Right ventricle myocardium superior (tissue), 1 donor: ENCODE data around the gene SLC23A2. TPM values are rescaled to one million over a fixed set of nuclear protein-coding genes. Genes with fewer than 3 reads are reported as not detected.
"Not testable (repeated sequence)": the region's sequence is repeated elsewhere in the genome, so short reads cannot be mapped to it uniquely, and the experiment has no call there.

Experiments
- ATAC-seq: fragments of 200-7000 bp; cut with Tn5 transposase; one replicate; pipeline ENCODE4 v1.9.1; 2020; ENCODE audit warnings: mild to moderate bottlenecking; ENCODE audit not compliant: poor library complexity
- DNase-seq: peaks from one replicate; pipeline ENCODE4 v3.0.0-alpha.2; 2020
- intact Hi-C: fragments of 100-400 bp; cut with DNase I; formaldehyde crosslinking; loops from one replicate; pipeline ENCODE4 v1.11.2; 2022
- total RNA-seq: library from RNA; stranded (reverse); fragmentation: NEBNext Ultra II Directional; extraction: Animal tissue kit (Norgen Biotek cat#: 25700); gene quantifications from one replicate; pipeline ENCODE4 v1.2.1, GENCODE V29; 2021
- donor health status: DM: no; HTN: yes; CAD: no; lungs with severe emphysema.

Gene SLC23A2
- total RNA-seq, 1 donor from 2014 or later: 5.5 TPM

GRCh38 chr20:4869290-4870193 lies 131.8 kb downstream of the SLC23A2 start:
- no peak for DNase-seq
- intact Hi-C loops: no loop called here

DNA sequence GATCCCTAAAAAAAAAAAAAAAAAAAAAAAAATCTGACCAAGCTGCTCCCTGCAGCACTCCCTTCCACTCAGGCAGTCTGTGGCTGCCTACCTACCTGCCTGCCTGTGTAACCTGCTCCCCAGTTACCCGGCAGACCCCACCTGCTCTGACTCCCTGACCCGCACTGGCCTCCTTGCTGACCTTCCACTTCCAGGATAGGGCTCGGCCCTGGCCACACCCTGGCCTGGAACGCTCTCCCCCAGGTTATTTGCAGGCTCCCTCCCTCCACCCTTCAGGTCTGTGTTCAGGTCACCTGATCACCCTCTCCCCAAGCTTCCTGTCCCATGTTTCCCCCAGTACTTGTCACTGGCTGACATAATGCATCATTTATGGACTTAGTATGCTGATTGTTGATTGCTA lies 134.3 kb downstream of the SLC23A2 start:
- intact Hi-C loops: no loop called here
- ATAC-seq: no peak
- no peak for DNase-seq

More at GRCh38 chr20:4869290-4870193, 131.8 kb downstream of the SLC23A2 start:
- ATAC-seq: no peak

- DNase-seq (no peak), ATAC-seq (no peak)
- intact Hi-C loops: no loop called here
Measured at GRCh38 chr20:4866429-4866828, 134.9 kb downstream of the SLC23A2 start.

GRCh38 chr20:4864311-4864752 lies 137.0 kb downstream of the SLC23A2 start:
- ATAC-seq (no peak), DNase-seq (no peak)
- intact Hi-C loops: no loop called here

DNA sequence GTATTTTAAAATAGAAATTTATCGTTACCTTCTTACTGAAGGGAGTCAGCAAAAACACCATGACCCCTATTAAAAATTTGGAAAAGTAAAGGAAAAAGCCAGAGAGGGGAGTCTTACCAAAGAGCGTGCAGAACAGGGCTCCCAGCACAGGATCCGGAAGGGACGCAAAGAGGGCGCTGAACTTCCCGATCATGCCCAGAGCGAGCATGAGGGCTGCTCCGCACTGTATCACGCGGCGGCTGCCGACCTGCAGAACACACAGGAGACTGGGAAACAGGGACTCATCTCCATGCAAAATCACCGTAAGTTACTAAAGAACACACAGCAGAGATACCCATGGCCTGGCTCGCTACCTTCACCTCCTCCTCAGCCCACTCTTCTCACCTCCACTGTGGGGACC lies 138.6 kb downstream of the SLC23A2 start:
- no peak for DNase-seq
- intact Hi-C loops: no loop called here
- ATAC-seq: no peak

DNA sequence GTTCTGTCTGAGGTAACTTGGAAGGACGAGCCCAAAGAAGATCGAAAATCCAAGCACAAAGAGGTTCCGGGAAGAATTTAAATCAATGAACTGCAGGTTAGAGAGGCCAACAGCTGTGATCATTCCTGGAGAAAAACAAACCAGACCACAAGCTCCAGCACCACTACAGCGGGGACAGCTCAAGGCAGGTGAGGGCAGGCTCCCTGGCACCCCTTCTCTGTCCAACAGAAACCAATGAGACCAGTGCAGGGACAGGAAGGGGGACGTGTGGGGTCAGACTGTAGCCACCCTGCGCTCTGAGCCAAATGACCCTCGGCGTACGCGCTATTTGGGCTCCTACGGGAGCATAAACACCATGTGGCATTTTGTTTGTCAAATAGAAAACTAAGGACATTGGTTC lies 139.3 kb downstream of the SLC23A2 start:
- ATAC-seq (no peak), DNase-seq (no peak)
- intact Hi-C loops: no loop called here

- DNase-seq (no peak), ATAC-seq (no peak)
- intact Hi-C loops: no loop called here
Measured at GRCh38 chr20:4858000-4858399, 143.3 kb downstream of the SLC23A2 start.

DNA sequence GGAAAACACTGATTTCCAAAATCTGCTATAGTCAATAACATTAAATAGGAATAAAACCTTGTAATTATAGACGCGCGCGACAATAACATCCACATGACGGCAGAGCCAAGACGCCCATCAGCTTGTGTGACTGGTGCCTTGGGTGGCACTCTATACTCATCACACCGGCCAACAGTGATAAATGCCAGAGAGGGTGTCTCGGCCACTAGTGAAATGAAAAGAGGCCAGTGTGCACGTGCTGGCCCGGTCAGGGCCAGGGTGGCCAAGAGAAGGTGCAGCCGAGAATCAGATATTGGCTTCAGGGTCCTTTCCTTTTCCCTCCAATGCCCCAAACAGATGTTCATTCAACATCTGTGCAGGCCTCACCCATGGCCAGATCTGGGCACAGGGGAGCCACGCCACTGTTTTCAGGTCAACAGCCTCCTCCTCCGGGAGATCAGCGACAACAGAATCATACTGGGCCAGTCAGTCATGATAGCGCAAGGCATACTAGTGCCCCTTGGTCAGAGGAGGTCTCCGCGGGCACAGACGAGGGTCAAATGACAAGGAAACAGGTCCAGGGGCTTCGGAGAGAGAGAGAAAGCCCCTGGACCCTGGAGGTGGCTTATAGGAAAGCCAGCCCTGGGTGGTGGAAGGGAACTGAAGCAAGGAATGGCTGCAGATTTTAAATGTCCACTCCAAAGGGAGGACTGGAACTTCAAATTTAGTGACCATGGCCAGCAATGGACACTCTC lies 145.1 kb downstream of the SLC23A2 start:
- intact Hi-C loops: no loop called here
- ATAC-seq: no peak
- DNase-seq: no peak

- no peak for DNase-seq
- intact Hi-C loops: no loop called here
- no peak for ATAC-seq
Measured at GRCh38 chr20:4855555-4855954, 145.8 kb downstream of the SLC23A2 start.

- no peak for DNase-seq
- intact Hi-C loops: no loop called here
- ATAC-seq: no peak
Measured at GRCh38 chr20:4855097-4855496, 146.2 kb downstream of the SLC23A2 start.

GRCh38 chr20:4854561-4854901 lies 146.8 kb downstream of the SLC23A2 start:
- DNase-seq: no peak
- ATAC-seq: no peak
- intact Hi-C loops: no loop called here

- intact Hi-C loops: no loop called here
- no peak for DNase-seq
- no peak for ATAC-seq
Measured at GRCh38 chr20:4853757-4854560, 147.4 kb downstream of the SLC23A2 start.

DNA sequence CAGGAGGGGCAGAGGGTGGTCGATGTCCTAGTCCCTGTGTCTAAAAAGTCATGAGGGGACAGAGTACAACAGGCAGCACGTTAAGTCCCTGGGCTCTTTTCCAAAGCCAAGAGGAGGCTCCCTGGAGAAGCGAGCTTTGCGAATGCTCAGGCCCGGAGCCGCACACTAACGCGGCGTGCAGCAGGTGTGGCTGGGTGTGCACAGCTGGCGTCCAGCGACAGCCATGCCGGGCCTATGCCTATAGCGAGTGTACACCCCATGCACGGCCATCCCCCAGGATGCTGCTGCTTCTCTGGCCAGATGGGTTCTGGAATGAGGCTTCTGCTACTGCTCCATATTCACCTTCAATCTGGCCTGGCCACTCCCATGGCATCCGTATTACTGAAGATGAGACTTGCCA lies 148.3 kb downstream of the SLC23A2 start:
- intact Hi-C loops: no loop called here
- DNase-seq (no peak), ATAC-seq (no peak)

GRCh38 chr20:4850960-4851359 lies 150.3 kb downstream of the SLC23A2 start:
- ATAC-seq (no peak), DNase-seq (no peak)
- intact Hi-C loops: no loop called here

DNA sequence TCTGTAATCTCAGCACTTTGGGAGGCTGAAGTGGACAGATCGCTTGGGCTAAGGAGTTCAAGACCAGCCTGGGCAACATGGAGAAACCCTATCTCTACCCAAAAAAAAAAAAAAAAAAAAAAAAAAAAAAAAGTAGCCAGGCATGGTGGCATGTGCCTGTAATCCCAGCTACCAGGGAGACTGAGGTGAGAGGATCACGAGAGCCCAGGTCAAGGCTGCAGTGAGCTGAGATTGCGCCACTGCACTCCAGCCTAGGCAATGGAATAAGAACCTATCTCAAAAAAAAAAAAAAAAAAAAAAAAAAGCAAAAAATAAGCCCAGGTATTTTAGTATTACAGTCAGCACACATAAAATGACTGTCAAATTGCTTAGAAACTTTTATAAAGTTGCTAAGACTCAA lies 152.5 kb downstream of the SLC23A2 start:
- DNase-seq, intact Hi-C loops, ATAC-seq: not testable (repeated sequence)

DNA sequence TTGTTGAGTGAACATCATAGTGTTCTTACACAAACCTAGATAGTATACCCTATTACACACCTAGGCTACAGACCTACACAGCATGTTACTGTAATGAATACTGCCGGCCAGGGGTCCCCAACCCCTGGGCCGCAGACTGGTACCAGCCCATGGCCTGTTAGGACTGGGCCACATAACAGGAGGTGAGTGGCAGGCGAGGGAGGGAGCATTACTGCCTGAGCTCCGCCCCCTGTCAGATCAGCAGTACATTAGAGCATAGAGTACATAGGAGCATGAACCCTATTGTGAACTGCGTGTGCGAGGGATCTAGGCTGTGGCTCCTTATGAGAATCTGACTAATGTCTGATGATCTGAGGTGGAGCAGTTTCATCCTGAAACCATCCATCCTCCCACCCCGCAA lies 153.3 kb downstream of the SLC23A2 start:
- intact Hi-C loops: no loop called here
- no peak for DNase-seq
- no peak for ATAC-seq

- DNase-seq (no peak), ATAC-seq (no peak)
- intact Hi-C loops: no loop called here
Measured at GRCh38 chr20:4846821-4847220, 154.5 kb downstream of the SLC23A2 start.

- intact Hi-C loops: no loop called here
- no peak for ATAC-seq
- no peak for DNase-seq
Measured at GRCh38 chr20:4844751-4845465, 156.4 kb downstream of the SLC23A2 start.

DNA sequence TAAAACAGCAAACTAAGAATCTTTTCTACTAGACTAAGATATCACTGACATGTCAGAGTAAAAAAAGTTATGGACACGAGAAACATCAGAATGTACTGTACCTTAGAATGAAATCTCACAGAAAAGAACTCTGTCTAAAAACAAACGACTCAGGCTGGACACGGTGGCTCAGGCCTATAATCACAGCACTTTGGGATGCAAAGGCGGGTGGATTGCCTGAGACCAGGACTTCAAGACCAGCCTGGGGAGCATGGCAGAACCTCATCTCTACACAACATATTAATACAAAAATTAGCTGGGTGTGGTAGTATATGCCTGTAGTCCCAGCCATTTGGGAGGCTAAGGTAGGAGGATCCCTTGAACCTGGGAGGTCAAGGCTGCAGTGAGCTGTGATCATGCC lies 157.0 kb downstream of the SLC23A2 start:
- DNase-seq (no peak), ATAC-seq (no peak)
- intact Hi-C loops: no loop called here
